Measurements from ENCODE around the gene RAD51B. TPM values are rescaled to one million over a fixed set of nuclear protein-coding genes. Genes with fewer than 3 reads are reported as not detected.

The RAD51B gene
- total and polyA plus RNA-seq, 2 of the 13 experiments (the other 11 are each of a cell fraction or from before 2014, with no cell fraction given), result 7.0 to 9.5 TPM

GRCh38 chr14:68728342-68729106 lies 908.9 kb downstream of the RAD51B start (continued):
- no peak for TF ChIP-seq MLXIP (CRISPR knock-in tag; IDR thresholded peaks at IDR 0.05; ENCODE audit: borderline replicate concordance)
- TF ChIP-seq FLYWCH1 (CRISPR knock-in tag; IDR thresholded peaks at IDR 0.05), result no peak
- no peak for TF ChIP-seq ZNF432 (CRISPR knock-in tag; IDR thresholded peaks at IDR 0.05; ENCODE audit: borderline replicate concordance)
- TF ChIP-seq JUND (CRISPR knock-in tag; IDR thresholded peaks at IDR 0.05), result 0 out of 2 replicates have a peak, but pooled peaks have one; percentile 51
- peak; percentile 98 for TF ChIP-seq ZNF121 (CRISPR knock-in tag; IDR thresholded peaks at IDR 0.05)
- peak; percentile 49 for TF ChIP-seq SAP130 (CRISPR knock-in tag; IDR thresholded peaks at IDR 0.05; ENCODE audit: low read depth)
- TF ChIP-seq ZEB1 (IDR thresholded peaks at IDR 0.05; ENCODE audit: insufficient replicate concordance, low read depth), result no peak
- TF ChIP-seq MAF1 (CRISPR knock-in tag; IDR thresholded peaks at IDR 0.05; ENCODE audit: borderline replicate concordance), result no peak
- peak; percentile 90 for TF ChIP-seq BCL6 (CRISPR knock-in tag; IDR thresholded peaks at IDR 0.05)
- TF ChIP-seq RNF219 (CRISPR knock-in tag; IDR thresholded peaks at IDR 0.05), result no peak
- TF ChIP-seq ZNF282 (IDR thresholded peaks at IDR 0.05; ENCODE audit: partially characterized antibody), result no peak
- no peak for TF ChIP-seq RORA (CRISPR knock-in tag; IDR thresholded peaks at IDR 0.05)

Measured in HepG2 (cell line).